ENCODE data around the gene ID2. TPM values are rescaled to one million over a fixed set of nuclear protein-coding genes. Genes with fewer than 3 reads are reported as not detected.

Gene ID2
- total RNA-seq, 2 experiments from 2014 or later = 182 to 193 TPM

DNA sequence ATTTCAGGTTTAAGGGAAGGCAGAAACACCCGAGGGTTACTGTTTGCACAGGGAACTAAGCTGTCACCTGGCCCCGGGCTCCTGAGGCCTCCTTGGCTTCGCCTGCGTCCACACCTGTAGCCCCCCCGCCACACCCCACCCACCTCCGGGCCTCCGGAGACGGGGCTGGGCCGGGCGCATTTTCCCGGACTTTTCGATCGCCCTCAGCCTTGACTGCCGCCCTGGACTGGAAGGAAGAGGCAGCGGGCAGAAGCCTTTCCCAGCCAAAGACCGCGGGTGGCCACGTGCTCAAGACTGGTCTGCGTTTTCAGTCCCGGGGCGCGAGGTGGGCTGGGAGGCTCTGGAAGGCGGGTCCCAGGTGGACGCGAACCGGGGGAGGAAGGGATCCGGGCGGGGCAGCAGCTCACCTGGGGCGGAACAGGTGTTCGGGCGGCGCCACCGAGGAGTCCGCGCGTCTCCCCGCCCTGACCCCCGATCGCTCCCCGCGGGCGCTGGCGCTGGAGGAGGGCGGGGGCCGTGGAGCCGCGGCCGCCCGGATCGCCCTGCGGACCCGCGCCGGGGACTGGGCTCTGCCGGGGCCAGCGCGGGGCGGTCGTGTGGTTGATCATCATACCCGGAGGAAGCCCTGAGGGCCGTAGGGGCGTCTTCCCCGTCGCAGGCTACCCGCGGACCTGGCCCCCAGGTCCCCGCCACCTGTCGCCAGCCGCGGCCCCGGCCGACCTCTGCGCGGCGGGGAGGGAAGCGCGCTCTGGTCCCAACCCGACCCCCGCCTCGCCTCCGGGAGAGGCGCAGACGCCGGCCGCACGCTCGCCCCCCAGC is 3.2 kb downstream of the ID2 start:
- POLR2A ChIA-PET = interaction anchor here (0.7 to 1.8 kb wide), 17 partner anchors 77 to 1234 kb away, joined by 3 to 33 read pairs (median 5); no protein-coding TSS in a partner anchor
- intact Hi-C loops (cut with micrococcal nuclease) = loop anchor here (1.0 to 10.0 kb wide), 8 partner anchors 350 to 1588 kb away; no protein-coding TSS in a partner anchor
- peak; percentile 70 for DNase-seq

DNA sequence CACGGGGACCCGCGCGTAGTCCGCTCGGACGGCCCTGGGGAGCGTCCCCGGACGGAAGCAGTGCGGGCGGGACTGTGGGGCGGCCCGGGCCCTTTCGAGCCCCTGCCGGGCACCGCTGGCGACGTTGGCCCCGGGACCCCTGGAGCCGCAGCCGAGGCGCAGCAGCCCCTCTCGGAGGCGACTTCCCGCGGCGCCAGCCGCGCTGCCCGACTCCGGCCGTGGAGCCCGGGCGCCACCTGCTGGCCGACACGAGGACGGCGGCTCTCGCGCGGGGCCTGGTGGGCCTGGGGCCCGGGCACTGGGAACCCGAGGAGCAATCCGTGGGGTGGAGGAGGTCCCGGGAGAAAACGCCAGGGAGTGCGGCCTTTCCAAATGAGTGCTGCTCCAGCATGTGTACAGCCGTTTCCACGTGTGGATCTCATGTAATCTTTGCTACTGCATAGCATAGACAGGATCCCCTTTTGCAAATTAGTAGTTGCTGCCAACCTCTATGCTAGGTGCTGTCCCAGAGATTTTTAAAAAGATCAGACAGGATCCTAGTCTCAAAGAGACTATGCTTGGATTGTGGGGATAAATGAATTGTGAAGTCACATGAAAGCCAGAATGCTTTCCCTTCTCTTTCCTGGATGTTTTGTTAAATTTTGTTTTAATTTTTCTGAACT is 4.0 kb downstream of the ID2 start:
- peaks cover 28% of the 10 kb centered on the region for H3K36me3 Mint-ChIP-seq
- intact Hi-C loops (cut with micrococcal nuclease) = loop anchor here (1.0 to 10.0 kb wide), 4 partner anchors 351 to 1589 kb away; no protein-coding TSS in a partner anchor
- ChIA-PET POLR2A (interaction anchor here (0.9 to 1.8 kb wide), 7 partner anchors 141 to 1118 kb away, joined by 3 to 33 read pairs (median 11); no protein-coding TSS in a partner anchor), CTCF (no interaction called here)
- DNase-seq = peak; percentile 85
- H3K9me3 Mint-ChIP-seq = no peaks in the 10 kb centered on the region
- peak overlapping the region; percentile 30 for H3K27ac Mint-ChIP-seq
- H3K4me3 Mint-ChIP-seq = peak overlapping the region; percentile 48
- H3K4me1 Mint-ChIP-seq (ENCODE audit: low read depth) = peaks cover 11% of the 10 kb centered on the region
- H3K27me3 Mint-ChIP-seq = peaks cover 5% of the 10 kb centered on the region

More for the DNA sequence above, 3.2 kb downstream of the ID2 start:
- CTCF ChIA-PET = interaction anchor here (0.6 to 1.2 kb wide), 4 partner anchors 207 to 1259 kb away, joined by 3 to 7 read pairs (median 3); no protein-coding TSS in a partner anchor
- peak overlapping the region; percentile 98 for H3K4me3 Mint-ChIP-seq
- H3K36me3 Mint-ChIP-seq = peaks cover 28% of the 10 kb centered on the region
- H3K9me3 Mint-ChIP-seq = no peaks in the 10 kb centered on the region
- H3K4me1 Mint-ChIP-seq (ENCODE audit: low read depth) = peaks cover 16% of the 10 kb centered on the region
- peak overlapping the region; percentile 90 for H3K27ac Mint-ChIP-seq
- H3K27me3 Mint-ChIP-seq = peaks cover 5% of the 10 kb centered on the region

DNA sequence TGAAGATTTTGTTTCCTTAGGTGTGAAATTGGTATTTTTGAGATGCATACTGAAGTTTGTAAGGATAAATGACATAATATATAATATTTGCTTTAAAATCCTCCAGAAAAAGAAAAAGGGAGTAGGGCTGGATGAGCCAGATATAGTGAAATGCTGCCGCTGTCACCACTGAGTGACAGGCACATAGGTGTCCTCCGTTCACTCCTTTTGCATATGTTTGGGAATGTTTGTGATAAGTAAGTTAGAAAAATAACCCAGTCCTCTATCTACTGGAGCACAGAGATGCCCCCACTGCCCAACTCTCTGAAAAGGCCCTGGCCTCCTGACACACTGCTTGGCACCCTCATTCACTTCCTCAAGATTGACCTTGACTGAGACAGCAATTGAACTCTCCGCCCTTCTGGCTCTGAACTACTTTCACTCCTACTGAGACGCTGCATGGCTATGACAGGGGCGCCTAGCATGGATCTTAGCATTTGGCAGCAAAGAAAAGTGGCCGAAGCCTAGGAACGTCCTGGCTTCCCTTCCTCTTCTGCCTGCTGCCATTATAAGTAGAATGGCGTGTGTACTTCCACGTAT is 10.1 kb downstream of the ID2 start:
- no peak for DNase-seq
- Mint-ChIP-seq H3K4me3 (no peak overlapping the region), H3K4me1 (ENCODE audit: low read depth) (peaks cover 3% of the 10 kb centered on the region), H3K27ac (no peak overlapping the region), H3K36me3 (no peaks in the 10 kb centered on the region), H3K9me3 (no peaks in the 10 kb centered on the region), H3K27me3 (peaks cover 18% of the 10 kb centered on the region)
- intact Hi-C loops (cut with micrococcal nuclease) = loop anchor here (5.0 kb wide), 1 partner anchor 420 kb away; no protein-coding TSS in a partner anchor
- ChIA-PET CTCF (interaction anchor here (0.6 to 1.4 kb wide), 4 partner anchors 443 to 1488 kb away, joined by 3 to 5 read pairs (median 3); no protein-coding TSS in a partner anchor), POLR2A (no interaction called here)

DNA sequence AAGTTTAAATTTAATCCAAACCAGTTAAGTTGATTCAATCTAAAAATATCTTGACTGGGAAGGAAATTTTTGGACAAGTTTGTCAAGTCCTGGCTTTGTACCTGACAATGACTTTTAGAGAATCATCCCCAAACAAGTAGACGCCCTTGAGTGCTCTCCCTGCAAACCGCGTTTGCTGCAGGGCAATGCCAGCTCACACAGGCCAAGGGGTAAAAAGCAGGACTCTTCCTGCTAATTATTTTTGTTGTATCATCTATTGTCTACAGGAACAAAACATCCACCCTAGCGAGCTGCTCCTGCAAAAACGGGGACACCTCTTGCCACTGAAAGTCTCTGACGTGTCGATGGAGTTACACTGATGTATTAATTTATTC is 10.9 kb downstream of the ID2 start:
- H3K9me3 Mint-ChIP-seq = peaks cover 2% of the 10 kb centered on the region
- POLR2A ChIA-PET = interaction anchor here (1.3 kb wide), 1 partner anchor 11 kb away, joined by 4 read pairs; the partner anchor contains the start of gene ID2
- H3K36me3 Mint-ChIP-seq = no peaks in the 10 kb centered on the region
- intact Hi-C loops (cut with micrococcal nuclease) = loop anchor here (5.0 kb wide), 1 partner anchor 420 kb away; no protein-coding TSS in a partner anchor
- DNase-seq = no peak
- H3K27me3 Mint-ChIP-seq = peaks cover 16% of the 10 kb centered on the region
- H3K4me3 Mint-ChIP-seq = no peak overlapping the region
- CTCF ChIA-PET = interaction anchor here (0.6 to 1.8 kb wide), 21 partner anchors 9 to 1489 kb away, joined by 3 to 8 read pairs (median 3); partner anchors contain the start of gene ID2
- peaks cover 3% of the 10 kb centered on the region for H3K4me1 Mint-ChIP-seq (ENCODE audit: low read depth)
- no peak overlapping the region for H3K27ac Mint-ChIP-seq

DNA sequence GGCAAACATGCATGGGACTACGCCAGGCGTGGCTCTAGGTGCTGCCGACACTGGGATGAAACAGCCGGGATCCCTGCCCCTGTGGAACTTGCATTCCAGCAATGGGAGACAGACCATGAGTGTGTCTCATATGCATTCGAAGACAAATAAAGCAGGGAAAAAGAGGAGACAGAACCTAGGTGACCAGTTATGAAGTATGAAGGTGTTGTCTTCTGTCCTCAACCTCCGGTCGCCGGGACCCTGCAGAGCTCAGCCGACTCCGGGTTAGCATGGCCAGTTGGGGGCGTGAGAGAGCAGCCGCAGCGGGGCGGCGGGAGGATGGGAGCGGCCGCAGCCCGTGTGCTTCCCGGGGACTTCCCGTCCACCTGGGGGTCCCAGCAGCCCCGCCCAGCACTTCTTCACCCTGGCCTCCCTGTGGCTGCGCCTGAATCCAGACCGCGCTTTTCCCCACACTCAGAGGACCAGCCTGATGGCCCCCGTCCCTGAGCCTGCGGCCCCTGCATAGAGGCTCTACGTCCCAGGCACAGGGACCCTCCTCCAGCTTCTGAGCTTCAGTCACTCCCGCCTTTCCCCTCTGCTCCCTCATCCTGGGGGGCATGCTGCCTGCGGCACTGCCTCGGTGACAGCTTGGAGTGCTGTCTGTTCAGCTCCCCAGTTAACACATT is 11.4 kb downstream of the ID2 start:
- intact Hi-C loops (cut with micrococcal nuclease) = loop anchor here (5.0 kb wide), 1 partner anchor 419 kb away; no protein-coding TSS in a partner anchor
- peaks cover 3% of the 10 kb centered on the region for H3K4me1 Mint-ChIP-seq (ENCODE audit: low read depth)
- peak; percentile 67 for DNase-seq
- no peak overlapping the region for H3K4me3 Mint-ChIP-seq
- peaks cover 4% of the 10 kb centered on the region for H3K9me3 Mint-ChIP-seq
- CTCF ChIA-PET = interaction anchor here (0.6 to 1.8 kb wide), 21 partner anchors 9 to 1490 kb away, joined by 3 to 8 read pairs (median 4); partner anchors contain the start of gene ID2
- H3K27ac Mint-ChIP-seq = no peak overlapping the region
- POLR2A ChIA-PET = interaction anchor here (1.3 kb wide), 1 partner anchor 12 kb away, joined by 4 read pairs; the partner anchor contains the start of gene ID2
- H3K36me3 Mint-ChIP-seq = no peaks in the 10 kb centered on the region
- peaks cover 16% of the 10 kb centered on the region for H3K27me3 Mint-ChIP-seq

DNA sequence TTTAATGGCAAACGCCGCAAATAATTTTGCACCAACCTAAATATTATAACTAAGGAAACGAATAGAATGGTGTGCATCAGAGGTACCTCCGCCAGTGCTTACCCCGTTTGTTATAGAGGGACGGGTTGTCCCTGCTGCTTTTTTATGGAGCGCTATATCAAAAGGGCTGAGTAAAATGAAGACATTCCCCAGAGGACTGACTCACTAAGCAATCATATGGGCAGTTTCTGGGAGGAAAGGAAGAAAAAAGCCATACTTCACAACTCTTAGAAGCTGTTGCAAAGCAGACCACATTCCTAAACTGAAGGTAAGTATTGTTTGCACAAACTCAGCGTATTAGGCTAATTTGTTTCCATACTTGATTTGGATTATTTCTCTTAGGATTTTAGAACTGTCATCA is 12.9 kb downstream of the ID2 start:
- POLR2A ChIA-PET = no interaction called here
- intact Hi-C loops (cut with micrococcal nuclease) = loop anchor here (5.0 kb wide), 1 partner anchor 418 kb away; no protein-coding TSS in a partner anchor

DNA sequence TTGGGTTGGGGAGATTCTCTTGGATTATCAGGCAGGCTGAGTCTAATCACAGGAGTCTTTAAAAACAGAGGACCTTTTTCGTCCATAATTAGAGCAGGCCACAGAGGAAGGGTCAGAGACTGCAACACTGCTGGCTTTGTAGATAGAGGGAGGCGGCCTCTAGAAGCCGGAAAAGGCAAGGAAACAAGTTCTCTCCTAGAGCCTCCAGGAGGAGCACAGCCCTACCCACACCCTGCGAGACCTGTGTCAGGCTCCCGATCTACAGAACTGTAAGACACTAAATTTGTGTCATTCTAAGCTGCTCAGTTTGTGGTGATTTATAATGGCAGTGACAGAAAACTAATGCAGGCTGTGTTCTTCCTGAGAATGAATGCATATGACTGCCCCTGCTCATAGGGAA is 15.3 kb downstream of the ID2 start:
- H3K27me3 Mint-ChIP-seq = peaks cover 6% of the 10 kb centered on the region
- peaks cover 3% of the 10 kb centered on the region for H3K4me1 Mint-ChIP-seq (ENCODE audit: low read depth)
- H3K36me3 Mint-ChIP-seq = no peaks in the 10 kb centered on the region
- intact Hi-C loops (cut with micrococcal nuclease) = no loop called here
- H3K27ac Mint-ChIP-seq = no peak overlapping the region
- H3K9me3 Mint-ChIP-seq = peaks cover 4% of the 10 kb centered on the region
- no peak for DNase-seq
- ChIA-PET POLR2A (no interaction called here), CTCF (no interaction called here)
- no peak overlapping the region for H3K4me3 Mint-ChIP-seq

More for the DNA sequence above, 12.9 kb downstream of the ID2 start:
- DNase-seq = no peak
- H3K4me3 Mint-ChIP-seq = no peak overlapping the region
- H3K27me3 Mint-ChIP-seq = peaks cover 16% of the 10 kb centered on the region
- CTCF ChIA-PET = interaction anchor here (0.6 kb wide), 1 partner anchor 1288 kb away, joined by 5 read pairs; no protein-coding TSS in a partner anchor
- H3K36me3 Mint-ChIP-seq = no peaks in the 10 kb centered on the region
- no peak overlapping the region for H3K27ac Mint-ChIP-seq
- H3K4me1 Mint-ChIP-seq (ENCODE audit: low read depth) = peaks cover 3% of the 10 kb centered on the region
- peaks cover 4% of the 10 kb centered on the region for H3K9me3 Mint-ChIP-seq

DNA sequence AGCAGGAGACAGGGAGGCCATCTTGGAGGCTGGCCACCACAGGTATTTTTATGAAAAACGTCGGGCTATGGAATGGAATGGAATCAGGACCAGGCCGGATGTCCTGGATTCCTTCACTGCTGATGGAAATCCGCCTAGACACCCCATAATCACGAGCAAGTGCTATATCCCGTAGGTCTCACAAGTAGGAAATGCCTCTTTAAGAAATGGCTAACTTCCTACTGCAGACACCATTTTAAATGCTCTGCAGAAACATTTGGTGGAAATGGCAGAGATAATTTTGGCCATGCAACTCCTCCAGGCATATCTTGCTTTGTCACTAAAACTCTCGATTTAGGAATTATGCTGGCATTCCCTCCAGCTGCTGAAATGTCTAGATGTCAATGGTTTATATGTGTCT is 18.0 kb downstream of the ID2 start:
- Mint-ChIP-seq H3K27me3 (no peaks in the 10 kb centered on the region), H3K36me3 (no peaks in the 10 kb centered on the region), H3K4me1 (ENCODE audit: low read depth) (no peaks in the 10 kb centered on the region), H3K4me3 (no peak overlapping the region), H3K9me3 (peaks cover 4% of the 10 kb centered on the region), H3K27ac (no peak overlapping the region)
- ChIA-PET POLR2A (no interaction called here), CTCF (no interaction called here)
- intact Hi-C loops (cut with micrococcal nuclease) = no loop called here
- DNase-seq = no peak

DNA sequence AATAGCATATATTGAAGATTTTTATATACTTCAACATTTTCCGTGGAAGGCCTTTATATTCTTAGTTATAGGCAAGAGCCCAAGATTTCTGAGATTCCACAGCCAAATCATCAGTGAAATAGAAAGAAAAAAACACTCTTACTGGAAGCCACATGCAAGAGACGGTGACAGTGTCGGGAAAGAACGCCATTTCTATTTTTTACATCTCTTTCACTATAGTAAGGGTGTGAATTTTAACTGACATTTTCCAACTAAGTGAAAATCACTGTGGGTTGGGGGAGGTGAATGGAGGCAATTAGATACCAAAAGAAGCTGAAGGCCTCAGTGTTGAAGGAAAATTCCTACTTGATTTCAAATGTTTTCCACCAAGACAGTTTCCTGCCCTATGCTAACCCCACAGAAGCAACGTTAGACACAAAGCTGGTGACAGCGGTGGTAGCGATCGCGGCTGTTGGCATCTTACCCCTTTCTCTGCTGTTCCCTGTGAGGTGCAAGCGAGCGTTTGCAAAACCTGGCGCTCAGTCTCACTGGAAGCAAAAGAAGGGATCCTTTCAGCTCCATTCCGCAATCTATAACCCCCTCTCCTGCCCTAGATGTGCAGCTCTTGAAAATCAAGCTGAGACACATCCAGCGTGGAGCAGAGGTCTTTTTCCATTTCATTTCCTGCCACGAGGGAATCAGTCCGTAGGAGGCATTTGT is 20.0 kb downstream of the ID2 start:
- POLR2A ChIA-PET = interaction anchor here (0.6 kb wide), 1 partner anchor 430 kb away, joined by 4 read pairs; no protein-coding TSS in a partner anchor
- H3K4me3 Mint-ChIP-seq = no peak overlapping the region
- no peaks in the 10 kb centered on the region for H3K27me3 Mint-ChIP-seq

DNA sequence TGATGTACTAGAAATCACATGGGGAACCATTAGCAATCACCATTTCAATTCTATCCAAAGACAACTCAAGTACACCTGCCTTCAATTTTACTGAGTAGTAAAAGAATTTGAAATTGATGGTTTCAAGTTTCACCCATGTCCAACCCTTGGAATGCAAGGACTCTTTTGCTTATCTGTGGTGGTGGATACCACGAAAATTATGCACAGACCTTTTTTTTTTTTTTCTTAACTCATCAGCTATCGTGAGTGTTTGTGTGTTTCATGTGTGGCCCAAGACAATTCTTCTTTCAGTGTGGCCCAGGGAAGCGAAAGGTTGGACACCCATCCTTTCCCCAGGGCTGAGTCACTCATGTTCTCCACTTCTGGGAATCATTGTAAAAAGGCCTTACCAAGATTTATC is 23.1 kb downstream of the ID2 start:
- POLR2A ChIA-PET = no interaction called here
- no peak for DNase-seq
- Mint-ChIP-seq H3K9me3 (no peaks in the 10 kb centered on the region), H3K4me1 (ENCODE audit: low read depth) (no peaks in the 10 kb centered on the region), H3K27ac (no peak overlapping the region), H3K36me3 (no peaks in the 10 kb centered on the region), H3K27me3 (no peaks in the 10 kb centered on the region), H3K4me3 (no peak overlapping the region)
- CTCF ChIA-PET = interaction anchor here (1.4 kb wide), 1 partner anchor 11 kb away, joined by 4 read pairs; no protein-coding TSS in a partner anchor
- intact Hi-C loops (cut with micrococcal nuclease) = no loop called here

More for the DNA sequence above, 20.0 kb downstream of the ID2 start:
- no peaks in the 10 kb centered on the region for H3K4me1 Mint-ChIP-seq (ENCODE audit: low read depth)
- CTCF ChIA-PET = interaction anchor here (0.7 to 1.4 kb wide), 3 partner anchors 8 to 1021 kb away, joined by 3 to 4 read pairs (median 4); no protein-coding TSS in a partner anchor
- DNase-seq = no peak
- H3K9me3 Mint-ChIP-seq = peaks cover 4% of the 10 kb centered on the region
- intact Hi-C loops (cut with micrococcal nuclease) = no loop called here
- no peaks in the 10 kb centered on the region for H3K36me3 Mint-ChIP-seq
- no peak overlapping the region for H3K27ac Mint-ChIP-seq

DNA sequence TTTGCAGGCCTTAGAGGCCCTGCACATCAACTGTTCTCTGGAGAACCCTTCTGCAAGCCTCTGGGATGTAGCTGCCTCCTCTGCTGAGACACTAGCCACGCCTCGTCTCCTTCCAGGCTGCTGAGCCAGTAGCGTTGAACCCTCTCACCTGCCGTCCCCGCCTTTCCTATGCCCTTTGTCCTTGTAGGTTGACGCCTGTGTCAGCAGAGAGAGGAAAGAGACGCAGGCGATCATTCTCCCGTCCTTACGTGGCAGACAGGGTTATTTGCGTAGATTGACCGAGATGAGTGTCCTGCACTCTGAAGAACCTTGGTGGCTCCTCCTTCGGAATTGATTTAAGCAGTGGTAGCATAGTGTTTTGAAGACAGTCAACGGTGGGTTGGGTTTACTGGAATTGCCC is 27.8 kb downstream of the ID2 start:
- ChIA-PET POLR2A (no interaction called here), CTCF (no interaction called here)
- Mint-ChIP-seq H3K27ac (no peak overlapping the region), H3K27me3 (peaks cover 12% of the 10 kb centered on the region), H3K4me3 (no peak overlapping the region), H3K4me1 (ENCODE audit: low read depth) (no peaks in the 10 kb centered on the region), H3K9me3 (no peaks in the 10 kb centered on the region), H3K36me3 (no peaks in the 10 kb centered on the region)
- intact Hi-C loops (cut with micrococcal nuclease) = no loop called here
- DNase-seq = no peak
